Activated naive CD4-positive, alpha-beta T cell treated with anti-CD3 and anti-CD28 coated beads, Interleukin-2, amount 50 U/mL, for 16 hours (primary cell): ENCODE results near the gene ELOVL2.

Experiments
- DNase-seq: peaks from one replicate; pipeline ENCODE4 v3.0.0-alpha.2; 2020

Gene ELOVL2

DNA sequence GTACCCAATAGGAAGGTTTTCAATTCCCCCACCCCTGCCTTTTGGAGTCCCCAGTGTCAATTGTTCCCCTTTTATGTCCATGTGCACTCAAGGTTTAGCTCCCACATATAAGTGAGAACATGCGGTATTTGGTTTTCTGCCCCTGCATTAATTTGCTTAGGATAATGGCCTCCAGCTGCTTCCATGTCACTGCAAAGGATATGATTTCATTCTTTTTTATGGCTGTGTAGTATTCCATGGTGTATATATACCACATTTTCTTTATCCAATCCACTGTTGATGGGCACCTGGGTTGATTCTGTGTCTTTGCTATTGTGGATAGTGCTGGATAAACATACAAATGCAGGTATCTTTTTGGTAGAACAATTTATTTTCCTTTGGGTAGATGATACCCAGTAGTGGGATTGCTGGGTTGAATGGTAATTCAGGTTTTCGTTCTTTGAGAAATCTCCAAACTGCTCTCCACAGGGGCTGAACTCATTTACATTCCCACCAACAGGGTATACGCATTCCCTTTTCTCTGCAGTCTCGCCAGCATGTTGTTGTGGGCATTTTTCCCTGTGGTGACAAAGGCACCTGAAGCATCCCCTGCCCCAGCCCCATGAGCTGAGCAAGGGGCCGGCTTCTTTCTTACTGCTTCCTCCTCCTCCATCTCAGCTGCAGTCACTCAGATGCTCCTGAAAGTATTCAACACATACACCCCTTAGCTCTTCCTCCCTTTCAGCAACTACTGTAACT lies 66.7 kb downstream of the ELOVL2 start:
- no peak for DNase-seq

DNA sequence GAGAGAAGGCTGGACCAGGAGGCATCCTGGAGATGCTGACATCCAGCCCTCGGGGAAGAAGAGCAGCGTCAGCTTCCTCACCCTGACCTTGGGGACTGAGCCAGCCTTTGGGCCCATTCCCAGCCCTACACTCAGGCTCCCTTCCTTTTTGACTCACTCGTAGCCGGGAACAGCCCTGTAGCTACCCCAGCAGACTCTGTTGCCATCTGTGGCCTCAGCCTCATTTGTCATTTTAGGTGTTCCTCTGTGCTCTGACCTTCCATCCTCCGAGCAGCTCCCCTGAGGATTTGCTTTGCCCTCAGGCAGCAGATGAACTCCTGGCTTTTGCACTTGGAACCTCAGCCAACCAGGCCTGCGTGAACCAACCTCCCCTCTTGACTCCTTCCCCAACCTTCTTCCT lies 67.5 kb downstream of the ELOVL2 start:
- no peak for DNase-seq

DNA sequence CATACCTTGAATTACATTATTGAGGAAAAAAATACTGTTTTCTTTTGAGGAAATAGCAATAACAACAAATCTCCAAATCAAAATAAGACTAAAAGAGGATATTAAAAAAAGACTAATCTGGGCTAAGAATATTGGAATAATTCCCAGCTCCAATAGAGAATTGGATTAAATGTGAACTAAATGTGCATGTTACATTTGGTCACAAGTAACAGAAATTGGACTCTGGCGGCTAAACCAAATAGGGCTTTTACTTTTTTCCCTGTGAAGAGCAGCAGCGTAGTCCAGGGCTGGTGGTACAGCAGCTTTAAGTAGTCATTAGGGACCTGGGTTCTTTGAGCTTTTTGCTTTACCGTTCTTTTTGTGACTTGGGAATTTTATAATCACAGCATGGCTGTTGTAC lies 71.9 kb downstream of the ELOVL2 start:
- no peak for DNase-seq

DNA sequence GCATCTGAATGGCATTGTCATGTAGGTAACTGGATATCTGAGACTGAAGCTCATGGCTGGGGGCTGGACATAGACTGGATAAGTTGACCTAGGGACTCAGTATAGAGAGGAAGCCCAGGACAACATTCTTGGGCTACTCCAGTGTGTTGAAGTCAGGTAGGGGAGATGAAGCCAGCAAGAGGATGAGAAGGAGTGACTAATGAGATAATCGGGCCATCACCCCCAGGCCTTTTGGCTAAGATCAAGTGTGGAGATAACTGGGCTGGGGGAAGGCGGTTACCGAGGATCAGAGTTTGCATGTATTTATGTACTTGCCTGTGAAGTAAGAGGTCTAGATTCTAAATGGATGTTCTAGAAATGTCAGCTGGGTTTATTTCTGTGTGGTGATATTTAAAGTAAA lies 73.4 kb downstream of the ELOVL2 start:
- DNase-seq: no peak

DNA sequence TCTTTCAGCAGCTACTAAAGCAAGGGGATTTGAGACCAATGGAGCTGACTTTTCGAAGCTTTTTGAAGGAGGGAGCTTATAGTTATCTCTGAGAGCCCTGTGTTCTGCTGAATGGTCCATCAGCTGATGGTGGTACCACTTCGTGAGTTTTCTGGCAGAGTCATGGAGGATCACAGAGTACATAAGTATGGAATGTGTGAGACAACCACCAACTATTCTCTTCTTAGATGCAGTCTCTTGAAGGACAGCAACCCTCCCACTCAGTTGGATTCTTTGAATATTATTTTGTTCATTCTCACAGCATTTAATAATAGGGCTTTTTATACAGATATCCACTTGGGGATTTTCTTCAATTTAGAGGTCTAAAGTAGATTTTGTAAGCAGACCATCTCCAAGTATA lies 75.3 kb downstream of the ELOVL2 start:
- DNase-seq: no peak

DNA sequence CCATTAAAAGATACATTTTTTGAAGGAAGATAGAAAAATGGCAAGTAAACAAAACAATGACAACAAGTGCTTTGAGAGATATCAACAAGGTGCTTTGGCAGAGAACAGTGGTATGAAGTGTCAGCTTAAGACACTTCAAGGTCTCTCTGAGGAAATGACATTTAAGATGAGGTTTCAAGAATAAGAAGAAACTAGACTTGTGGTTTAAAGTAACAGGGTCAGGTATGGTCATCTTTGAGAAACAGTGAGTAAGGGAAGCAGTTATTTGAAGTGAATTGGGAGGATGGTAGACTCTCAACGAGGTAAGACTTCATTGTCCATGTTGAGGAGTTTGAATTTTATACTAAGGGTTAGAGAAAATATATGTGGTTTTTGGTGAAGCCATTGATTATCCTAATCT lies 79.4 kb downstream of the ELOVL2 start:
- DNase-seq: no peak

DNA sequence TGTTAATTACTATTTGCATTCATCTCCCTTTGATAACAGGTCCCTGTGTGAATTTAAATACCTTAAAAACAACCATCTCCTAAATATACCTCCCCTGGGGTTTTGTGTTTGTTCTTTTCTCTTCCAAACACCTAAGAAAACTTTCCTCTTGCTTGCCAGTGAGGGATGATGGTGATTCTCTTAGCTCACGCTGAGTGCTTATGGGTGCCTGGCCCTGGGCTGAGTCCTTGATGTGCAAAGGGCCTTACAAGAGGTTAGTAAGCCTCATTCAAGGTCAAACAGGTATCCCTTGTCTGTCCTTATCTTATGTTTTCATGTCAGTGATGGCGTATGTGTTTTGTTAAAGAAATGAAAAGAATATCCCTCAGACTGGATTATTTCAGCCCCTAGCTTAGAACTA lies 81.0 kb downstream of the ELOVL2 start:
- no peak for DNase-seq

DNA sequence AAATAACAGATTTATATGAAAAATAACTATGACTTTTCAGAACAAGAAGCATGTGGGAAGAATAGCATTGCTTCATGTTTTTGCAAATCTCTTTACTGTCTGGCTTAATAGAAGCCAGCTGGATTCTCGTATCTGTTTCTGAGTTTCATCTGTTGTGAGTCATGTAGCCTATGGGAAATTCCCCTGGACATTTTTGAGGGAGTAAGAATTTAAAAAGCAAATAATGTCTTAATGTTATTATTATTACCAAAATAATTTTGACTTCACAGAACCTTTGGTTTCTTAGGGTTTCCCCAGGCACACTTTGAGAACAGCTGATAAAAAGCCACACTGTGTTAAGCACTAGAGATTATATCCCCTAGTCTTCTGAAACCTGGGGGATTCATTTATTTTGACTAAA lies 81.4 kb downstream of the ELOVL2 start:
- no peak for DNase-seq

DNA sequence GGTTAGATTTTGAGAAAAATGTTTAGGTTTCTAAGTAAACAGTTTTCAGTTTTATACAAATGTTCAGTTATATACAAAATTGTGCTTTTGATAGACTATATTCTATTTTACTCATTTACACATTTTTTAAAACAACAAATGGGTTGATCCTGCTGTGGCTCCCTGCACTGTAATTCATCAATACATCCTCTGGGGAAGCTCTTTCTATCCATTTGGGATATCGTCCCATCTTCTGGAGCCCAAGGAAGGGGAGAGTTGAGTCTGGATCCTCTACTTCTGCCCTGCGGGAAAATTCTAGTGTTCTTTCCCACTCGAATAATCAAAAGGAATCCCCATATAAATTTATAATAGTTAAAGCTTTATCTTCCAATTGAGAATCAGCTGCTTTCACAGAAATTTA lies 82.3 kb downstream of the ELOVL2 start:
- no peak for DNase-seq

DNA sequence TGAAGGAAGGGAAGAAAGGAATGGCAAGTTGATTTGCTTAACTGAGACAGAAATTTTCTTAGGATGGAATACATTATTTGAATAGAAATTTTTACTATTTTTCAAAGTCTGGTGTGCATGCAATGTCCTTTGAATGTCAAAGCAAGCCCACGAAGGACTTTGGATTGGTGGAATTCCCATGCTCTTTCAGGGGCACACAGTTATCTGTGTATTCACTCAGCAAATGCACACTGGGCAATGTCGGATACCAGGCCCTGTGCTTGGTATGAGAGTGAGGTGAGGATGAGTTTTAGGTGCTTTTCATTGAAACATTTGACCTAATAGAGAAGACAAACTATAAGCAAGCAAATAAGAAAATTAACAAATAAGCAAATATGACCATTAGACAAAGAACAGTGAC lies 83.9 kb downstream of the ELOVL2 start:
- DNase-seq: no peak

DNA sequence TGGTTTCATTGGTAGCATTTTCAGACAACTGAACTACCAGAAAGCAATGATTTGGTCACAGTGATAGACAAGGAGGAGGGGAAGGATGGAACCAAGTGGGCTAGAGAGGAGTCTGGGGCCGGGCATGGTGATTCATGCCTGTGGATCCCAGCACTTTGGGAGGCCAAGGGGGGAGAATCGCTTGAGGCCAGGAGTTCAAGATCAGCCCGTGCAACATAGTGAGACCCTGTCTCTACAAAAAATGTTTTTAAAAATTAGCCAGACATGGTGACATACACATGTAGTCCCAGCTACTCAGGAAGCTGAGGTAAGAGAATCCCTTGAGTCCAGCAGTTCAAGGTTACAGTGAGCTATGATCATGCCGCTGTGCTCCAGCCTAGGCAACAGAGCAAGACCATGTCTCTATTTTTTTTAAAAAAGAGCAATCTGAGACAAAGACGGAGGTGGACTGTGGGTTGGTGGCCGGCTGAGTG lies 86.7 kb downstream of the ELOVL2 start:
- no peak for DNase-seq

DNA sequence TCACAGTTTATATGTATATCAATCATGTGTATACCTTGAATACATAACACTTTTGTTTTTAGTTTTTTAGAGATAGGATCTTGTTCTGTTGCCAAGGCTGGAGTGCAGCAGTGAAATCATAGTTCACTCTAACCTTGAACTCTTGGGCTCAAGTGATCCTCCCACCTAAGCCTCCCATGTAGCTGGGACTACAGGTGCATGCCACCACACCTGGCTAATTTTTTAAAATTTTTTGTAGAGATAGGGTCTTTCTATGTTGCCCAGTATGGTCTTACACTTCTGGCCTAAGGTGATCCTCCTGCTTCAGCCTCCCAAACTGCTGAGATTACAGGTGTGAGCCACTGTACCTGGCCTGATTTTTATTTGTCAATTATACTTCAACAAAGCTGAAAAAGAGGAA lies 87.3 kb downstream of the ELOVL2 start:
- DNase-seq: no peak

DNA sequence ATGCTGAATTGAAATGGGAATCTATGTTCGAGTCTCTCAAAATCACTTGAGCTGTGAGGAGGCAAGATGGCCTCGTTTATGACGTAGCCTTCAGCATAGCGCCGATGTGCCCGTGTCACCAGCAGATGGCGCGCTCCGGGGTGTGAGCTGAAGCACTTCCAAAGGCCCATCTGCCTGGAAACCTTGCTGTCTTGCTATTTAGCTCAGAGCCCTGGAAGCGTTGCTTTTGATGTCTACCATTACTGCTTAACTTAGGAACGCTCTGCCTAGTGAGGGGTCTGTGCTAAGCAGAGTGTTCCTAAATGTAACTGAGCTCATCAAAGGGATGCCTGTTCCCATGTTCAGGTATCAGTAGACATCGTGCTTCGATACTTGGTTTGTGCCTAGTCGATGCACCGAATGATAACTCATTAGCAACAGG lies 89.5 kb downstream of the ELOVL2 start:
- peak; percentile 66 for DNase-seq

DNA sequence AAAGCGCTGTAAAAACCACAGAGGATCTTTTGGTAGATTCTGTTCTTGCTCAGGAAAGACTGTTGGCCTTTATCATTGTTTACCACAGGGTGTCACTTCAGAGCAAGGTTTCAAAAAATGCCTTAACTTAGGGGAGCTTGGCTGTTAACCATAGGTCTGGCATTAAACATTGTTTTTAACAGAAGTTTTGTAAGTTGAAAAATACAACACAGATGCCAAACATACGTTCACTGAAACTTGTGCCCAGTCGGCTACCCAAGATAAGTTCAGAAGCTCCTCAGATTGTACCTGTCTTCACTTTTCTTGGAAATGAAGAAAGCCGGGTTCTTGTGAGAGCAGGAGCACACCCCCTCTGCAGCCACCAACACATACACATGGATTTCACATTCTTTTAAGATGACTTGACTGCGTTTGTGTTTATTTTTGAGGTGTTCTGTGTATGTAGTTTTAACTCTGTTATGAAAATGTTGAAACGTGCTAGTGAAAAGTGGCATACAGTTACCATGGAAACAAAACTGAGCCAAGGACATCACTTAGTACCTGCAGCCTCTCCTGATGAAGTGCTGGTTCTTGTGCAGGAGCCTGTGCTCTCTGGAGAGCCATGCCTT lies 92.3 kb downstream of the ELOVL2 start:
- DNase-seq: no peak

DNA sequence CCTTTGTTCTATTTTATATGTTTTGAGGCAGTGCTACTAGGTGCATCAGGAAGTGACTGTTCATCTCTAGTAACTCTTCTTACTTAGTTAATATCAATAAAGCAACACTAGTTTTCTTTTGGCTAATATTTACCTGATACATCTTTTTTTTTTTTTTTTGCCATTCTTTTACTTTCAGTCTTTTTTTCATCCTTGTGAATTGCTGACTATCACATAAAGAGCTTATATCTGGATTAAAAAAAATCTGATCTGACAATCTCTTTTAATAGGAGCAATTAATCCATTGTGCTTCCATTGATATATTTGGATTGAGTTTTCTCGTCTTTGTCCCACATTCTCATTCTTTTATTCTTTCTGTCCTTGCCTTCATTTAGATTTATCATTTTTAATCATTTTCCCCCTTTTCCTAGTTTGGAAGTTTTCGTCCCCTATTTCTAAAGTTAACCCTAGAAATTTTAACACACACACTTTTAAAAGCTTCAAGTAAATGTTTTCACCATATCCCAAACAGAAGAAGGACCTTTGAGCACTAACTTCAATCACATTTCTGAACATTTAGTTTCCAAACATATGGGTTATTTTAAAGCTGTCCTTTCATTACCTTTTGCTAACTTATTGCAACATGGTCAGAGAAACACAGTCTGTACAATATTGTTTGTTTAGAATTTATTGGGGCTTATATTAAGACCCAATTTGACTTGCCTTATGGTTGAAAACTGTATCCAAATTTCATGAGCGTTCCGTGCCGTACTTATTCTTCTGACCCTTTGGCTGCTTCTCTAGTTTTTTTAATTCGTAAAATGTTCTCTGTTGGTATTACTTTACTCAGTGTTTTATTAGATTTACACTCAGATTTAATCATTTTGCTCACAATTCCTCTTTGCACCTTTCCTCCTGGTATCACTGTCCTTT lies 94.3 kb downstream of the ELOVL2 start:
- DNase-seq: no peak

DNA sequence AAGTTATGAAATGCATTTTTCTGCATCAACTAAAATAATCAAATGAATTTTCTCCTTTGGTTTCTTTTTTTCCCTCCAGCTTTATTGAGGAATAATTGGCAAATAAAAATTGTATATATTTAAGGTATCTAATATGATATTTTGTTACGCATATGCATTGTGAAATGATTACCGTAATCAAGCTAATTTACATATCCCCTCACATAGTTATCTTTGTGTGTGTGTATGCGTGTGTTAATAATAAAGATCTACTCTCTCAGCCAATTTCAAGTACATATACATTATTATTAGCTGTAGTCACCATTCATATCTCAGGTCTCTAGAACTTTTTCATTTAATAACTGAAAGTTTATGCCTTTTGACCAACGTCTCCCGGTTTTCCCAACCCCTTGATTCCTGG lies 96.1 kb downstream of the ELOVL2 start:
- DNase-seq: no peak

DNA sequence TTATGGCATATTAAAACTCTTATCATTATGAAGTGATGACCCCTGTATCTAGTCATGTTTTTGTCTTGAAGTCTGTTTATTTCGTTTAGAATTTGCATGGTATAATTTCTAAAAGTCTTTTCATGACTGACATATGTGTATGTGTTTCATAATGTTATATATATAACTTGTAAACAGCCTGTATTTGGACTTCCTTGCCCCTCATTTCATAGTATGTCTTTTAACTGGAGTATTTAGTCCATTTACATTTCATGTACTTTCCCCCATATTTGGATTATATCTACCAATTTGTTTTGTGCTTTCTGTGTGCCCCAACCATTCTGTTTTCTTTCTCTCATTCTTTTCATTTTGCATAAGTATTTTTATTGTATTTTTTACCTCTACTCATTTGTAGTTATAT lies 98.3 kb downstream of the ELOVL2 start:
- DNase-seq: no peak

DNA sequence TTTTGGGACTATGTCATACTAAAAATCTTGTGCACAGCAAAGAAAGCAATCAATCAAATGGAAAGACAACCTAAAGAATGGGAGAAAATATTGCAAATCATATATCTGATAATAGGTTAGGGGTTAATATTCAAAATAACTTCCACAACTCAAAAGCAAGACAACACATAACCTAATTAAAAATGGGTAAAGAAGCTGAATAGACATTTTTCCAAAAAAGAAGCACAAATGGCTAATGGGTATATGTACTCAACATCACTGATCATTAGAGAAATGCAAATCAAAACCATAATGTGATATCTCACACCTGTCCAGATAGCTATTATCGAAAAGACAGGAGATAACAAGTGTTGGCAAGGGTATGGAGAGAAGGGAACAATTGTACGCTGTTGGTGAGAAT lies 104.3 kb downstream of the ELOVL2 start:
- no peak for DNase-seq

DNA sequence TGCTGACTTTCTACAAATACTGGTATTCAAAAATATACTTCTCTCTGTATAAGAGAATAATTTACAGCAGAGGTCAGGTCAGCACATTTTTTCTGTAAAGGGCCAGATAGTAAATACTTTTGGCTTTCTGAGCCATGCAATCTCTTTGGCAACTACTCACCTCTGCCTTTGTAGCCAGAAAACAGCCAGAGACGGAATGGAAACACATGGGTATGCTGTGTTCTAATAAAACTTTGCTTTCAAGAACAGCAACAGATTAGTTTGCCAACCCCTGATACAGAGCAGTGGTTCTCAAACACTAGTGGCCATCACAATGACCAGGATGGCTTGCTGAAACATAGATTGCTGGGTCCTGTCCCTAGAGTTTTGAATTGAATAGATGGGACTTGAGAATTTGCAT lies 111.0 kb downstream of the ELOVL2 start:
- DNase-seq: no peak
